Cardiac muscle cell (in vitro differentiated cells and primary cell): Measurements from ENCODE around the gene DTX4. TPM values are rescaled to one million over a fixed set of nuclear protein-coding genes. Genes with fewer than 3 reads are reported as not detected.

Source experiments
- DNase-seq, 2 donors: peaks; one replicate each; pipeline versions ENCODE4 v3.0.0 to v3.0.0-alpha.2; 2010 to 2017; ENCODE audit warnings: low read depth in 1 of 2, low spot score in 1 of 2
- H3K27ac ChIP-seq: fragments of 200-600 bp; sonication (generic); 2 replicates; pipeline ENCODE4 v1.5.1; 2016
- H3K27me3 ChIP-seq: fragments of 200-600 bp; sonication (generic); 2 replicates; pipeline ENCODE4 v1.6.0; 2016; ENCODE audit warnings: control low read depth
- H3K36me3 ChIP-seq: fragments of 200-600 bp; sonication (generic); 2 replicates; pipeline ENCODE4 v1.5.1; 2016; ENCODE audit warnings: control low read depth
- H3K4me1 ChIP-seq: fragments of 200-600 bp; sonication (generic); 2 replicates; pipeline ENCODE4 v1.8.1; 2017; ENCODE audit warnings: low read depth, mild to moderate bottlenecking, mixed run types
- H3K4me3 ChIP-seq: fragments of 200-600 bp; sonication (generic); 2 replicates; pipeline ENCODE4 v1.5.1; 2016; ENCODE audit warnings: mild to moderate bottlenecking
- H3K9me3 ChIP-seq: fragments of 200-600 bp; sonication (generic); 2 replicates; pipeline ENCODE4 v1.5.1; 2017; ENCODE audit warnings: low read depth, mild to moderate bottlenecking, control low read depth
- CTCF ChIP-seq: IDR thresholded peaks from 2 replicates; pipeline ENCODE4 v1.5.1; 2012; ENCODE audit warnings: low read depth, mild to moderate bottlenecking, low read length
- polyA plus RNA-seq: library from polyadenylated mRNA; unstranded; fragments of >200 nt; fragmentation: Nextera tagmentation; extraction: Ambion mirVana; gene quantifications from 2 replicates; pipeline ENCODE4 v1.2.1, GENCODE V29; 2016
- total RNA-seq: library from RNA; depleted of rRNA; stranded (reverse); fragments of >200 nt; gene quantifications from 2 replicates; pipeline ENCODE4 v1.2.3, GENCODE V29; 2016

The DTX4 gene
- total and polyA plus RNA-seq, 2 experiments from 2014 or later, result 1.1 to 3.1 TPM

DNA sequence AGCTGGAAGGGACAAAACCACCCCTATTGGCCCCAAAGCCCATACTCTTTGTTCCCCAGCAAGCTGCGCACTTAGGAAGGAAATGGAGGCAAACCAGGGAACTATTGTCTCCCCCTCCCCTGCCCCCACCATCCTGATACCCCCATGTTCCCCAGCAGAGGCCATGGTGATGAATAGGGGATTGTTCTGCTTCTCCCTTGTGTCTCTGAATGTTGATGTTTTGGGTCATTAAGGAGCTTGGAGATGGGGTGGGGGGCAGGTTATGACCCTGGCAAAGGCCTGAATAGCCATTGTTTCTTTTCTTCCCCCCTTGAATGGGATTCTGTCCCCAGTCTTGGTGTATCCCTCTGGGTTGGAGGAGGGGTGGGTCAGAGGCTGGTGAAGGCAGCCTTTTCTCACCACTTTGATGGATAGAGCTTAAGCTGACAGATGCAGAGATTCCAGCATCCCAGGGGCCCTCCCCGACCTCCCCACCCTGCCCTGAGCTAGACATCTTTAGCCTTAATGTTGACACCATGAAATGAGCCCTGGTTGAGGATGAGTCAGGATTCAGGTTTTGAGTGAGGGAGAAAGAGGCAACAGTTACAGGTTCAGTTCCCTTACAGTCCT is 8.3 kb downstream of the DTX4 start:
- Histone ChIP-seq H3K27ac (no peak overlapping the region), H3K4me3 (no peak overlapping the region), H3K9me3 (no peaks in the 10 kb centered on the region), H3K27me3 (peaks cover 3% of the 10 kb centered on the region), H3K36me3 (no peaks in the 10 kb centered on the region), H3K4me1 (no peaks in the 10 kb centered on the region)
- no peak for TF ChIP-seq CTCF
- DNase-seq, result no peak

DNA sequence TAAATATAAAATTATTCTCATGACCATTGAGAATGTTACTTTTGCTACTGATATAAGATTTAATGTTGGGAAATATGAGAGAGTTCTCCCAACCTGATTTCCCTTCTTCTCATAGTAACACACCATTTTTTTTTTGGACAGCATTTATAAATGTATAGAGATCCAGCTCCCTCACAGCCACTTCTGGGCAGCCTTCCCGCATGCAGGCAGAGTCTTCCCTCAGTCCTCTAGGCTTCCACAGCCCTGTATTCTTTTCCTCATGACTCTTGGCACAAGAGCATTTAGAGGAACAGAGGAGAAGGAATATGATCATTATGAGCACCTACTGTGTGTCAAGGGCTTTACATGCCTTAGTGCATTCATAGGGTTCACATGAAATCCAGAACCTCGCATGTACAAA is 9.0 kb downstream of the DTX4 start:
- no peaks in the 10 kb centered on the region for H3K4me1 ChIP-seq
- no peaks in the 10 kb centered on the region for H3K27me3 ChIP-seq
- H3K36me3 ChIP-seq, result no peaks in the 10 kb centered on the region
- no peaks in the 10 kb centered on the region for H3K9me3 ChIP-seq
- DNase-seq, result no peak
- no peak overlapping the region for H3K27ac ChIP-seq
- no peak for TF ChIP-seq CTCF
- H3K4me3 ChIP-seq, result no peak overlapping the region

- no peak for TF ChIP-seq CTCF
- DNase-seq, result no peak
- H3K27ac ChIP-seq, result no peak overlapping the region
- no peaks in the 10 kb centered on the region for H3K9me3 ChIP-seq
- no peaks in the 10 kb centered on the region for H3K27me3 ChIP-seq
- H3K4me3 ChIP-seq, result no peak overlapping the region
- no peaks in the 10 kb centered on the region for H3K36me3 ChIP-seq
- H3K4me1 ChIP-seq, result no peaks in the 10 kb centered on the region
Observed at GRCh38 chr11:59181746-59182456, 10.0 kb downstream of the DTX4 start.

DNA sequence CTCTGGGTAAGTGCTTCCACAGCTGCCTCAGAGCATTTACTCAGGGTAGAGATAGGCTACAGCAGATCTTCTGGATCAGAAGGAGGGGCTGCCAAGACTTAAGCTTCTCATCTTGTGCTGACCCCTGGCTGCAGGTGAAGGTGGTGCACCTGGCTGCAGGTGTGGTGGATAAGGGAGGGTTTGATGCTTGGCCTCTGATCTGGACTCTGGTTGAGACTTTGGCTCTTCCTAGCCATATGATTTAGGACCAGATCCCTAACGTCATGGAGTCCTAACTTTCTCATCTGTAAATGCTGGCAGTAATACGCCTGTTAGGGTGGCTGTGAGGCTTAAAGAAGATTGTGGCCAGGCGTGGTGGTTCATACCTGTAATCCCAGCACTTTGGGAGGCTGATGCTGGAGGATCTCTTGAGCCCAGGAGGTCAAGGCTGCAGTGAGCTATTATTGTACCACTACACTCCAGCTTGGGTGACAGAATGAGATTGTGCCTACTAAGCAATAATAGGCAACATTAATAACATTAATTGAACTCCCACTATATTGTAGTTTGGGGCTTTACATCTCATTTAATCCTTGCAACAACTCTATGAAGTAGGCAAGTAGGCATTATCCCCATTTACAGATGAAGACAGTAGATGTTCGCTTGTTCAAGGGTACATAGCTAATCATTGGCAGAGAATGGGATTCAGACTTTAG is 10.7 kb downstream of the DTX4 start:
- Histone ChIP-seq H3K9me3 (no peaks in the 10 kb centered on the region), H3K36me3 (no peaks in the 10 kb centered on the region), H3K4me3 (no peak overlapping the region), H3K27me3 (no peaks in the 10 kb centered on the region), H3K4me1 (no peaks in the 10 kb centered on the region), H3K27ac (no peak overlapping the region)
- peak; percentile 7 for TF ChIP-seq CTCF
- DNase-seq, result no peak

DNA sequence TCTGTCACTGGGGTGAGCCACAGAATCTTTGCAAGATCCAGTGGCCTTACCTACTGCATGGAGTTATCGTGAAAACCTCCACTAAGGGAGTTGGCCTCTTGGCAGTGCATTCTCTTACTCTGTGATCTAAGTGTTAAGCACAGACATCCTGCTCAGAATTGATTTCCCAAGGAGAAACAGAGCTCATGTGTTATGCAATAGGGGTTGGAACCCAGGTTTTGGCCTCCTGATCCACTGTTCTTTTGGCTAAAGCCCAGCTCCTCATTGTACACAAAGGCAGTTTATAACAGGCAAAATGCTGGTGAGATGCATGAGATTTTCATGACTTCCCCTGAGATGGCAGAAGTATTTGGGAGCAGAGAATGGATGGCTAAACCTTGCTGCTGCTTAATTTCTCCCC is 11.8 kb downstream of the DTX4 start:
- Histone ChIP-seq H3K27me3 (no peaks in the 10 kb centered on the region), H3K4me3 (no peak overlapping the region), H3K27ac (no peak overlapping the region), H3K36me3 (no peaks in the 10 kb centered on the region), H3K9me3 (no peaks in the 10 kb centered on the region), H3K4me1 (no peaks in the 10 kb centered on the region)
- no peak for TF ChIP-seq CTCF
- DNase-seq, result peak in 1 of 2 donors; percentile 89
